Measurements from ENCODE around the gene KLHDC4. TPM values are rescaled to one million over a fixed set of nuclear protein-coding genes. Genes with fewer than 3 reads are reported as not detected.

KLHDC4 gene
- total RNA-seq, 1 donor from 2014 or later = 43.4 TPM

- Mint-ChIP-seq H3K9me3 (ENCODE audit: unreplicated experiment) (no peaks in the 10 kb centered on the region), H3K27me3 (ENCODE audit: unreplicated experiment) (peaks cover 1% of the 10 kb centered on the region), H3K36me3 (ENCODE audit: low read depth, unreplicated experiment) (peaks cover 33% of the 10 kb centered on the region), H3K4me3 (ENCODE audit: unreplicated experiment) (no peak overlapping the region), H3K4me1 (ENCODE audit: unreplicated experiment) (no peaks in the 10 kb centered on the region), H3K27ac (ENCODE audit: unreplicated experiment) (no peak overlapping the region)
- no peak for DNase-seq (ENCODE audit: low spot score)
- no peak for TF ChIP-seq CTCF (IDR thresholded peaks at IDR 0.05; ENCODE audit: unreplicated experiment)
These were observed 20.9 kb downstream of the KLHDC4 start for GRCh38 chr16:87744750-87745514.

GRCh38 chr16:87742781-87743490 lies 22.9 kb downstream of the KLHDC4 start:
- H3K4me1 Mint-ChIP-seq (ENCODE audit: unreplicated experiment) = no peaks in the 10 kb centered on the region
- no peak overlapping the region for H3K27ac Mint-ChIP-seq (ENCODE audit: unreplicated experiment)
- H3K9me3 Mint-ChIP-seq (ENCODE audit: unreplicated experiment) = no peaks in the 10 kb centered on the region
- no peak overlapping the region for H3K4me3 Mint-ChIP-seq (ENCODE audit: unreplicated experiment)
- DNase-seq (ENCODE audit: low spot score) = no peak
- H3K36me3 Mint-ChIP-seq (ENCODE audit: low read depth, unreplicated experiment) = peaks cover 23% of the 10 kb centered on the region
- no peak for TF ChIP-seq CTCF (IDR thresholded peaks at IDR 0.05; ENCODE audit: unreplicated experiment)
- peaks cover 1% of the 10 kb centered on the region for H3K27me3 Mint-ChIP-seq (ENCODE audit: unreplicated experiment)

- no peak for DNase-seq (ENCODE audit: low spot score)
- peaks cover 1% of the 10 kb centered on the region for H3K27me3 Mint-ChIP-seq (ENCODE audit: unreplicated experiment)
- H3K36me3 Mint-ChIP-seq (ENCODE audit: low read depth, unreplicated experiment) = peaks cover 22% of the 10 kb centered on the region
- H3K4me3 Mint-ChIP-seq (ENCODE audit: unreplicated experiment) = peak overlapping the region; percentile 13
- TF ChIP-seq CTCF (IDR thresholded peaks at IDR 0.05; ENCODE audit: unreplicated experiment) = no peak
- H3K27ac Mint-ChIP-seq (ENCODE audit: unreplicated experiment) = peak overlapping the region; percentile 16
- H3K4me1 Mint-ChIP-seq (ENCODE audit: unreplicated experiment) = no peaks in the 10 kb centered on the region
- H3K9me3 Mint-ChIP-seq (ENCODE audit: unreplicated experiment) = no peaks in the 10 kb centered on the region
These were observed 23.9 kb downstream of the KLHDC4 start for GRCh38 chr16:87741700-87742415.

GRCh38 chr16:87740909-87741424 lies 24.8 kb downstream of the KLHDC4 start:
- Mint-ChIP-seq H3K4me1 (ENCODE audit: unreplicated experiment) (no peaks in the 10 kb centered on the region), H3K4me3 (ENCODE audit: unreplicated experiment) (peak overlapping the region; percentile 0), H3K27me3 (ENCODE audit: unreplicated experiment) (peaks cover 3% of the 10 kb centered on the region), H3K9me3 (ENCODE audit: unreplicated experiment) (no peaks in the 10 kb centered on the region), H3K27ac (ENCODE audit: unreplicated experiment) (no peak overlapping the region), H3K36me3 (ENCODE audit: low read depth, unreplicated experiment) (peaks cover 28% of the 10 kb centered on the region)
- no peak for DNase-seq (ENCODE audit: low spot score)
- no peak for TF ChIP-seq CTCF (IDR thresholded peaks at IDR 0.05; ENCODE audit: unreplicated experiment)
